ENCODE results near the gene RELT.

Gene RELT

GRCh38 chr11:73358071-73358470, 18.1 kb upstream of the RELT start:
- no peak for TF ChIP-seq CTCF (conservative IDR thresholded peaks at IDR 0.05; ENCODE audit: low read depth, low read length)
- no peak overlapping the region for H3K4me3 ChIP-seq (ENCODE audit: low read depth, low read length)

GRCh38 chr11:73359341-73359740, 16.9 kb upstream of the RELT start:
- DNase-seq (ENCODE audit: low read depth), result no peak
- no peak for TF ChIP-seq CTCF (conservative IDR thresholded peaks at IDR 0.05; ENCODE audit: low read depth, low read length)
- H3K4me3 ChIP-seq (ENCODE audit: low read depth, low read length), result no peak overlapping the region

More at GRCh38 chr11:73358071-73358470, 18.1 kb upstream of the RELT start:
- DNase-seq (ENCODE audit: low read depth), result no peak

GRCh38 chr11:73359930-73360742, 16.1 kb upstream of the RELT start:
- TF ChIP-seq CTCF (conservative IDR thresholded peaks at IDR 0.05; ENCODE audit: low read depth, low read length), result peak; percentile 72
- DNase-seq (ENCODE audit: low read depth), result peak; percentile 71
- H3K4me3 ChIP-seq (ENCODE audit: low read depth, low read length), result no peak overlapping the region

- no peak for TF ChIP-seq CTCF (conservative IDR thresholded peaks at IDR 0.05; ENCODE audit: low read depth, low read length)
- DNase-seq (ENCODE audit: low read depth), result no peak
Observed at GRCh38 chr11:73360743-73361369, 15.3 kb upstream of the RELT start.

GRCh38 chr11:73361953-73362776, 14.0 kb upstream of the RELT start:
- DNase-seq (ENCODE audit: low read depth), result no peak
- TF ChIP-seq CTCF (conservative IDR thresholded peaks at IDR 0.05; ENCODE audit: low read depth, low read length), result peak; percentile 11
- H3K4me3 ChIP-seq (ENCODE audit: low read depth, low read length), result no peak overlapping the region

More at GRCh38 chr11:73360743-73361369, 15.3 kb upstream of the RELT start:
- no peak overlapping the region for H3K4me3 ChIP-seq (ENCODE audit: low read depth, low read length)

GRCh38 chr11:73363147-73363546, 13.1 kb upstream of the RELT start:
- no peak for DNase-seq (ENCODE audit: low read depth)
- no peak for TF ChIP-seq CTCF (conservative IDR thresholded peaks at IDR 0.05; ENCODE audit: low read depth, low read length)
- no peak overlapping the region for H3K4me3 ChIP-seq (ENCODE audit: low read depth, low read length)

All from choroid plexus epithelial cell (primary cell).